Natural killer cell (primary cell): Measurements from ENCODE around the gene IL1RAPL1. TPM values are rescaled to one million over a fixed set of nuclear protein-coding genes. Genes with fewer than 3 reads are reported as not detected.

Experiments
- ATAC-seq, 3 donors: fragments of 150-1000 bp in 2 of 3; fragments of 200-7000 bp in 1 of 3; cut with Tn5 transposase; 1 replicate in 1 of 3; 2 replicates in 2 of 3; pipeline ENCODE4 v1.10.0; 2021; ENCODE audit warnings: mild to moderate bottlenecking in 2 of 3, moderate library complexity in 2 of 3
- DNase-seq, 2 donors: peaks; one replicate each; pipeline versions ENCODE4 v3.0.0 to v3.0.0-alpha.2; 2013 to 2021; ENCODE audit warnings: mixed read lengths in 1 of 2
- H3K27ac ChIP-seq: one replicate; pipeline ENCODE4 v1.5.1; 2013; ENCODE audit warnings: mild to moderate bottlenecking, low read length
- H3K27me3 ChIP-seq: one replicate; pipeline ENCODE4 v1.6.1; 2013; ENCODE audit warnings: low read length; ENCODE audit not compliant: control insufficient read depth, insufficient read depth
- H3K36me3 ChIP-seq: one replicate; pipeline ENCODE4 v1.6.1; 2013; ENCODE audit warnings: low read length; ENCODE audit not compliant: control insufficient read depth, insufficient read depth
- H3K4me1 ChIP-seq: one replicate; pipeline ENCODE4 v1.6.1; 2013; ENCODE audit warnings: low read length; ENCODE audit not compliant: control insufficient read depth, insufficient read depth
- H3K4me3 ChIP-seq: one replicate; pipeline ENCODE4 v1.5.1; 2013; ENCODE audit warnings: low read length
- H3K9me3 ChIP-seq: one replicate; pipeline ENCODE4 v1.6.1; 2013; ENCODE audit warnings: low read length; ENCODE audit not compliant: control insufficient read depth, insufficient read depth
- H3K27ac Mint-ChIP-seq, 2 donors: one replicate each; pipeline ENCODE4 v1.8.0; 2022; ENCODE audit warnings: mild to moderate bottlenecking in 2 of 2, mixed read lengths in 2 of 2, moderate library complexity in 1 of 2
- H3K27me3 Mint-ChIP-seq, 2 donors: one replicate each; pipeline ENCODE4 v1.8.0; 2022; ENCODE audit warnings: low read depth in 2 of 2, mixed read lengths in 2 of 2
- H3K36me3 Mint-ChIP-seq: one replicate; pipeline ENCODE4 v1.8.0; 2022; ENCODE audit warnings: mixed read lengths
- H3K4me1 Mint-ChIP-seq, 2 donors: one replicate each; pipeline ENCODE4 v1.8.0; 2022; ENCODE audit warnings: mixed read lengths in 2 of 2
- H3K4me3 Mint-ChIP-seq: one replicate; pipeline ENCODE4 v1.8.0; 2022; ENCODE audit warnings: mild to moderate bottlenecking, moderate library complexity, mixed read lengths
- H3K9me3 Mint-ChIP-seq, 2 donors: one replicate each; pipeline ENCODE4 v1.8.0; 2022; ENCODE audit warnings: mixed read lengths in 2 of 2
- WGBS: methylation state at CpG from one replicate; pipeline ENCODE4 v1.1.7; 2013; ENCODE audit warnings: missing lambda C conversion rate; ENCODE audit not compliant: insufficient coverage; 5-methylcytosine and 5-hydroxymethylcytosine counted together
- intact Hi-C: fragments of 100-400 bp; cut with micrococcal nuclease; formaldehyde crosslinking; loops from one replicate; pipeline ENCODE4 v1.14.2; 2022
- total RNA-seq, 4 donors: library from RNA; stranded (reverse); fragments of 120-200 nt in 1 of 4; gene quantifications; one replicate each; pipeline versions ENCODE4 v1.2.3 to v1.2.4, GENCODE V29; 2013 to 2022
- TF ChIP-seq, protein P1 (sequence below): fragments of 200-600 bp; IDR thresholded peaks from one replicate; pipeline ENCODE4 v1.8.0; 2022; ENCODE audit warnings: antibody characterized with exemption

Gene IL1RAPL1
- total RNA-seq, 3 donors from 2014 or later (not counting 1 experiment from before 2014, with no cell fraction given) = not detected

GRCh38 chrX:29275928-29276327 is 688.7 kb downstream of the IL1RAPL1 start:
- no peak overlapping the region for H3K27ac Mint-ChIP-seq
- TF ChIP-seq, protein P1, sequence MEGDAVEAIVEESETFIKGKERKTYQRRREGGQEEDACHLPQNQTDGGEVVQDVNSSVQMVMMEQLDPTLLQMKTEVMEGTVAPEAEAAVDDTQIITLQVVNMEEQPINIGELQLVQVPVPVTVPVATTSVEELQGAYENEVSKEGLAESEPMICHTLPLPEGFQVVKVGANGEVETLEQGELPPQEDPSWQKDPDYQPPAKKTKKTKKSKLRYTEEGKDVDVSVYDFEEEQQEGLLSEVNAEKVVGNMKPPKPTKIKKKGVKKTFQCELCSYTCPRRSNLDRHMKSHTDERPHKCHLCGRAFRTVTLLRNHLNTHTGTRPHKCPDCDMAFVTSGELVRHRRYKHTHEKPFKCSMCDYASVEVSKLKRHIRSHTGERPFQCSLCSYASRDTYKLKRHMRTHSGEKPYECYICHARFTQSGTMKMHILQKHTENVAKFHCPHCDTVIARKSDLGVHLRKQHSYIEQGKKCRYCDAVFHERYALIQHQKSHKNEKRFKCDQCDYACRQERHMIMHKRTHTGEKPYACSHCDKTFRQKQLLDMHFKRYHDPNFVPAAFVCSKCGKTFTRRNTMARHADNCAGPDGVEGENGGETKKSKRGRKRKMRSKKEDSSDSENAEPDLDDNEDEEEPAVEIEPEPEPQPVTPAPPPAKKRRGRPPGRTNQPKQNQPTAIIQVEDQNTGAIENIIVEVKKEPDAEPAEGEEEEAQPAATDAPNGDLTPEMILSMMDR = no peak
- ATAC-seq (no peak), DNase-seq (no peak)
- no peaks in the 10 kb centered on the region for H3K27me3 Mint-ChIP-seq
- intact Hi-C loops = no loop called here
- no peaks in the 10 kb centered on the region for H3K4me1 Mint-ChIP-seq
- H3K27me3 ChIP-seq = no peaks in the 10 kb centered on the region
- no peaks in the 10 kb centered on the region for H3K36me3 Mint-ChIP-seq
- H3K27ac ChIP-seq = no peak overlapping the region
- H3K9me3 Mint-ChIP-seq = peaks cover 3 to 13% of the 10 kb centered on the region in 2 donors
- no peak overlapping the region for H3K4me3 Mint-ChIP-seq
- H3K36me3 ChIP-seq = no peaks in the 10 kb centered on the region
- no peak overlapping the region for H3K4me3 ChIP-seq
- no peaks in the 10 kb centered on the region for H3K4me1 ChIP-seq
- peaks cover 4% of the 10 kb centered on the region for H3K9me3 ChIP-seq

- no peaks in the 10 kb centered on the region for H3K36me3 ChIP-seq
- no peaks in the 10 kb centered on the region for H3K4me1 ChIP-seq
- ATAC-seq = no peak
- no peak overlapping the region for H3K27ac Mint-ChIP-seq
- H3K27ac ChIP-seq = no peak overlapping the region
- H3K4me1 Mint-ChIP-seq = no peaks in the 10 kb centered on the region
- no peak overlapping the region for H3K4me3 ChIP-seq
- H3K36me3 Mint-ChIP-seq = no peaks in the 10 kb centered on the region
- H3K9me3 Mint-ChIP-seq = peaks cover 2 to 8% of the 10 kb centered on the region in 2 donors
- no peaks in the 10 kb centered on the region for H3K27me3 Mint-ChIP-seq
- H3K9me3 ChIP-seq = peaks cover 3% of the 10 kb centered on the region
- WGBS = 100% methylated on average over 2 of the region's 2 CpGs
- no peaks in the 10 kb centered on the region for H3K27me3 ChIP-seq
- TF ChIP-seq, protein P1 = no peak
- intact Hi-C loops = no loop called here
- H3K4me3 Mint-ChIP-seq = no peak overlapping the region
- DNase-seq = no peak
Measured at GRCh38 chrX:29281078-29281742, 694.0 kb downstream of the IL1RAPL1 start.

GRCh38 chrX:29285664-29286063 is 698.4 kb downstream of the IL1RAPL1 start:
- Mint-ChIP-seq H3K9me3 (peaks cover 5% of the 10 kb centered on the region in 2 donors), H3K4me3 (no peak overlapping the region), H3K4me1 (no peaks in the 10 kb centered on the region), H3K27ac (no peak overlapping the region), H3K36me3 (no peaks in the 10 kb centered on the region), H3K27me3 (no peaks in the 10 kb centered on the region)
- Histone ChIP-seq H3K27me3 (no peaks in the 10 kb centered on the region), H3K36me3 (no peaks in the 10 kb centered on the region), H3K27ac (no peak overlapping the region), H3K4me1 (no peaks in the 10 kb centered on the region), H3K9me3 (peaks cover 3% of the 10 kb centered on the region), H3K4me3 (no peak overlapping the region)
- no peak for DNase-seq
- no peak for ATAC-seq
- 94% methylated on average over 2 of the region's 2 CpGs for WGBS
- intact Hi-C loops = no loop called here
- TF ChIP-seq, protein P1 = no peak
